Frontal cortex (tissue), 4 donors: ENCODE results near the gene KHNYN. TPM values are rescaled to one million over a fixed set of nuclear protein-coding genes. Genes with fewer than 3 reads are reported as not detected.
A peak's percentile ranks its signal among the peaks of the same experiment; 100 is the strongest.

Experiments used
- DNase-seq, 2 donors: peaks; one replicate each; pipeline ENCODE4 v3.0.0; 2012; ENCODE audit warnings: low spot score in 2 of 2
- FAIRE-seq: peaks from 2 replicates; lab custom pipeline; 2012; peaks lifted over from hg19 to GRCh38; lab: Jason Lieb, UNC
- total RNA-seq: library from RNA; depleted of rRNA; stranded (reverse); fragments of >200 nt; gene quantifications from one replicate; pipeline ENCODE4 v1.2.3, GENCODE V29; 2014
- donor health status: control.
- donor health status: control.
- donor health status: control.

The KHNYN gene
- total RNA-seq, 1 donor from 2014 or later, result 13.9 TPM

- DNase-seq (no peak), FAIRE-seq (no peak)
Observed at GRCh38 chr14:24417832-24418491, 11.8 kb upstream of the KHNYN start.

- FAIRE-seq (no peak), DNase-seq (no peak)
Observed at GRCh38 chr14:24418492-24418873, 11.3 kb upstream of the KHNYN start.

- no peak for DNase-seq
- no peak for FAIRE-seq
Observed at GRCh38 chr14:24422261-24422660, 7.5 kb upstream of the KHNYN start.

GRCh38 chr14:24422694-24423601, 6.8 kb upstream of the KHNYN start:
- no peak for FAIRE-seq
- no peak for DNase-seq

- FAIRE-seq, result no peak
Observed at GRCh38 chr14:24425704-24426103, 4.0 kb upstream of the KHNYN start.

GRCh38 chr14:24426150-24426911, 3.4 kb upstream of the KHNYN start:
- no peak for FAIRE-seq

More at GRCh38 chr14:24425704-24426103, 4.0 kb upstream of the KHNYN start:
- no peak for DNase-seq

GRCh38 chr14:24426912-24427536, 2.7 kb upstream of the KHNYN start:
- FAIRE-seq (no peak), DNase-seq (no peak)

More at GRCh38 chr14:24426150-24426911, 3.4 kb upstream of the KHNYN start:
- DNase-seq, result no peak

- no peak for FAIRE-seq
Observed at GRCh38 chr14:24427537-24428508, 1.9 kb upstream of the KHNYN start.

GRCh38 chr14:24428628-24429394, 943 bp upstream of the KHNYN start:
- no peak for FAIRE-seq

More at GRCh38 chr14:24427537-24428508, 1.9 kb upstream of the KHNYN start:
- no peak for DNase-seq

GRCh38 chr14:24430143-24430681, 458 bp downstream of the KHNYN start:
- FAIRE-seq (no peak), DNase-seq (peak; percentile 82 to 83)

More at GRCh38 chr14:24428628-24429394, 943 bp upstream of the KHNYN start:
- DNase-seq, result no peak

- FAIRE-seq (no peak), DNase-seq (no peak)
Observed at GRCh38 chr14:24430682-24431568, 1.2 kb downstream of the KHNYN start.

GRCh38 chr14:24431569-24432258, 2.0 kb downstream of the KHNYN start:
- DNase-seq (peak; percentile 72 to 82), FAIRE-seq (no peak)

- FAIRE-seq, result no peak
- DNase-seq, result no peak
Observed at GRCh38 chr14:24432259-24433131, 2.7 kb downstream of the KHNYN start.

- no peak for DNase-seq
- FAIRE-seq, result no peak
Observed at GRCh38 chr14:24434036-24434435, 4.3 kb downstream of the KHNYN start.

- FAIRE-seq, result no peak
- no peak for DNase-seq
Observed at GRCh38 chr14:24434676-24435075, 4.9 kb downstream of the KHNYN start.
